Neural cell (in vitro differentiated cells): ENCODE data around the gene ICE1. TPM values are rescaled to one million over a fixed set of nuclear protein-coding genes. Genes with fewer than 3 reads are reported as not detected.

Experiments
- H2AFZ ChIP-seq: fragments of 200-600, 300-800 bp; sonication (generic), shearing (Covaris generic); 2 replicates; pipeline ENCODE4 v1.6.0; 2014; ENCODE audit warnings: low read depth, mild to moderate bottlenecking, antibody characterized with exemption, low read length, moderate library complexity
- H3F3A ChIP-seq: fragments of 200-600 bp; shearing (Covaris generic); 2 replicates; pipeline ENCODE4 v1.6.1; 2016; ENCODE audit warnings: mild to moderate bottlenecking, moderate library complexity, mixed read lengths, antibody characterized with exemption, low read length; ENCODE audit not compliant: insufficient read depth, poor library complexity, severe bottlenecking
- H3K27ac ChIP-seq: fragments of 200-600, 300-800 bp; sonication (generic), shearing (Covaris generic); 2 replicates; pipeline ENCODE4 v1.5.1; 2014; ENCODE audit warnings: mild to moderate bottlenecking, low read length, moderate library complexity
- H3K27me3 ChIP-seq: fragments of 300-800, 200-600 bp; sonication (generic), shearing (Covaris generic); 2 replicates; pipeline ENCODE4 v1.6.0; 2014; ENCODE audit warnings: mild to moderate bottlenecking, low read depth, low read length, moderate library complexity; ENCODE audit not compliant: insufficient read depth
- H3K36me3 ChIP-seq: fragments of 300-800, 200-600 bp; sonication (generic), shearing (Covaris generic); 2 replicates; pipeline ENCODE4 v1.5.1; 2014; ENCODE audit warnings: mild to moderate bottlenecking, antibody characterized with exemption, low read length, moderate library complexity; ENCODE audit not compliant: insufficient read depth
- H3K4me2 ChIP-seq: fragments of 300-800, 200-600 bp; sonication (generic), shearing (Covaris generic); 2 replicates; pipeline ENCODE4 v1.6.0; 2014; ENCODE audit warnings: mild to moderate bottlenecking, low read length
- H3K4me3 ChIP-seq: fragments of 300-800, 200-600 bp; sonication (generic), shearing (Covaris generic); 2 replicates; pipeline ENCODE4 v1.5.1; 2014; ENCODE audit warnings: mild to moderate bottlenecking, low read length, moderate library complexity
- H3K79me2 ChIP-seq: fragments of 200-600 bp; shearing (Covaris generic); replicated peaks from 2 replicates; pipeline ENCODE4 v1.6.0; 2014; ENCODE audit warnings: mild to moderate bottlenecking, low read length, moderate library complexity; ENCODE audit not compliant: insufficient read depth
- H3K9ac ChIP-seq: fragments of 300-800, 200-600 bp; sonication (generic), shearing (Covaris generic); 2 replicates; pipeline ENCODE4 v1.6.1; 2016; ENCODE audit warnings: mild to moderate bottlenecking, low read length, mixed read lengths
- H3K9me2 ChIP-seq: fragments of 200-600 bp; shearing (Covaris generic); 2 replicates; pipeline ENCODE4 v1.6.1; 2016; ENCODE audit warnings: mild to moderate bottlenecking, low read length, mixed read lengths; ENCODE audit not compliant: insufficient read depth
- H3K9me3 ChIP-seq: fragments of 200-600, 300-800 bp; sonication (generic), shearing (Covaris generic); 2 replicates; pipeline ENCODE4 v1.6.1; 2016; ENCODE audit warnings: mild to moderate bottlenecking, mixed run types, low read length, moderate library complexity, mixed read lengths
- H4K20me1 ChIP-seq: fragments of 200-600 bp; shearing (Covaris generic); 2 replicates; pipeline ENCODE4 v1.6.1; 2016; ENCODE audit warnings: mild to moderate bottlenecking, mixed run types; ENCODE audit not compliant: insufficient read depth
- CTCF ChIP-seq: fragments of 450-650 bp; IDR thresholded peaks from 2 replicates; pipeline ENCODE4 v1.5.1; 2014; ENCODE audit warnings: antibody characterized with exemption, mild to moderate bottlenecking, moderate library complexity; ENCODE audit not compliant: poor library complexity, severe bottlenecking
- EP300 ChIP-seq: fragments of 450-650 bp; conservative IDR thresholded peaks from 2 replicates; pipeline ENCODE4 v1.6.1; 2014; ENCODE audit warnings: antibody characterized with exemption, mild to moderate bottlenecking, moderate library complexity; ENCODE audit not compliant: poor library complexity, severe bottlenecking
- EZH2 ChIP-seq: fragments of 200-600, 300-800 bp; shearing (Covaris generic), sonication (generic); IDR thresholded peaks from 2 replicates; pipeline ENCODE4 v1.6.1; 2014; ENCODE audit warnings: antibody characterized with exemption, low read length, borderline replicate concordance, mild to moderate bottlenecking; ENCODE audit not compliant: insufficient read depth, poor library complexity, severe bottlenecking
- MXI1 ChIP-seq: fragments of 450-650 bp; conservative IDR thresholded peaks from 2 replicates; pipeline ENCODE4 v1.6.1; 2014; ENCODE audit warnings: antibody characterized with exemption, mild to moderate bottlenecking; ENCODE audit not compliant: poor library complexity, severe bottlenecking
- POLR2AphosphoS5 ChIP-seq: IDR thresholded peaks from 2 replicates; pipeline ENCODE4 v1.6.1; 2012
- RAD21 ChIP-seq: fragments of 450-650 bp; conservative IDR thresholded peaks from 2 replicates; pipeline ENCODE4 v1.6.1; 2014; ENCODE audit warnings: antibody characterized with exemption, mild to moderate bottlenecking, moderate library complexity
- REST ChIP-seq: IDR thresholded peaks from 2 replicates; pipeline ENCODE4 v1.6.1; 2012; ENCODE audit warnings: borderline replicate concordance
- SMC3 ChIP-seq: fragments of 450-650 bp; conservative IDR thresholded peaks from 2 replicates; pipeline ENCODE4 v1.6.1; 2014; ENCODE audit warnings: antibody characterized with exemption, mild to moderate bottlenecking, moderate library complexity; ENCODE audit not compliant: poor library complexity
- TAF1 ChIP-seq: IDR thresholded peaks from 2 replicates; pipeline ENCODE4 v1.6.1; 2012; ENCODE audit warnings: low read depth
- polyA plus RNA-seq: library from polyadenylated mRNA; depleted of rRNA; stranded (reverse); fragments of >200 nt; gene quantifications from 2 replicates; pipeline ENCODE4 v1.2.3, GENCODE V29; 2014

The ICE1 gene
- polyA plus RNA-seq, 1 donor from 2014 or later, result 22.1 TPM

GRCh38 chr5:5461012-5461411 lies 38.5 kb downstream of the ICE1 start:
- Histone ChIP-seq H3F3A (no peaks in the 10 kb centered on the region), H2AFZ (no peak overlapping the region), H3K9me2 (no peaks in the 10 kb centered on the region), H3K9ac (no peak overlapping the region), H3K79me2 (no peaks in the 10 kb centered on the region), H3K4me2 (no peak overlapping the region), H3K27ac (no peak overlapping the region), H3K36me3 (peaks cover 24% of the 10 kb centered on the region), H4K20me1 (no peaks in the 10 kb centered on the region), H3K9me3 (no peaks in the 10 kb centered on the region), H3K27me3 (no peaks in the 10 kb centered on the region), H3K4me3 (no peak overlapping the region)
- TF ChIP-seq TAF1 (no peak), EZH2 (no peak), MXI1 (no peak), REST (no peak), EP300 (no peak), POLR2AphosphoS5 (no peak), SMC3 (no peak), RAD21 (no peak)

GRCh38 chr5:5464036-5464715 lies 41.7 kb downstream of the ICE1 start:
- Histone ChIP-seq H3K27ac (no peak overlapping the region), H3K4me2 (no peak overlapping the region), H3K9ac (no peak overlapping the region), H4K20me1 (no peaks in the 10 kb centered on the region), H3K79me2 (no peaks in the 10 kb centered on the region), H3K27me3 (no peaks in the 10 kb centered on the region), H3K4me3 (no peak overlapping the region), H3F3A (no peaks in the 10 kb centered on the region), H3K9me3 (no peaks in the 10 kb centered on the region), H2AFZ (no peak overlapping the region), H3K9me2 (no peaks in the 10 kb centered on the region), H3K36me3 (peaks cover 28% of the 10 kb centered on the region)
- TF ChIP-seq TAF1, result no peak
- no peak for TF ChIP-seq RAD21
- no peak for TF ChIP-seq REST
- no peak for TF ChIP-seq EP300
- no peak for TF ChIP-seq POLR2AphosphoS5
- TF ChIP-seq CTCF, result no peak
- no peak for TF ChIP-seq SMC3
- TF ChIP-seq EZH2, result no peak
- no peak for TF ChIP-seq MXI1
